GM19452 (cell line): ENCODE data around the gene TIGD3.

ENCODE experiments used
- ATAC-seq: cut with Tn5 transposase; IDR thresholded peaks from one replicate; pipeline ENCODE4 v1.9.1; 2021; ENCODE audit not compliant: unreplicated experiment

The TIGD3 gene, protein sequence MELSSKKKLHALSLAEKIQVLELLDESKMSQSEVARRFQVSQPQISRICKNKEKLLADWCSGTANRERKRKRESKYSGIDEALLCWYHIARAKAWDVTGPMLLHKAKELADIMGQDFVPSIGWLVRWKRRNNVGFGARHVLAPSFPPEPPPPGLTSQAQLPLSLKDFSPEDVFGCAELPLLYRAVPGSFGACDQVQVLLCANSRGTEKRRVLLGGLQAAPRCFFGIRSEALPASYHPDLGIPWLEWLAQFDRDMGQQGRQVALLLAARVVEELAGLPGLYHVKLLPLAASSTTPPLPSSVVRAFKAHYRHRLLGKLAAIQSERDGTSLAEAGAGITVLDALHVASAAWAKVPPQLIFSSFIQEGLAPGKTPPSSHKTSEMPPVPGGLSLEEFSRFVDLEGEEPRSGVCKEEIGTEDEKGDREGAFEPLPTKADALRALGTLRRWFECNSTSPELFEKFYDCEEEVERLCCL

DNA sequence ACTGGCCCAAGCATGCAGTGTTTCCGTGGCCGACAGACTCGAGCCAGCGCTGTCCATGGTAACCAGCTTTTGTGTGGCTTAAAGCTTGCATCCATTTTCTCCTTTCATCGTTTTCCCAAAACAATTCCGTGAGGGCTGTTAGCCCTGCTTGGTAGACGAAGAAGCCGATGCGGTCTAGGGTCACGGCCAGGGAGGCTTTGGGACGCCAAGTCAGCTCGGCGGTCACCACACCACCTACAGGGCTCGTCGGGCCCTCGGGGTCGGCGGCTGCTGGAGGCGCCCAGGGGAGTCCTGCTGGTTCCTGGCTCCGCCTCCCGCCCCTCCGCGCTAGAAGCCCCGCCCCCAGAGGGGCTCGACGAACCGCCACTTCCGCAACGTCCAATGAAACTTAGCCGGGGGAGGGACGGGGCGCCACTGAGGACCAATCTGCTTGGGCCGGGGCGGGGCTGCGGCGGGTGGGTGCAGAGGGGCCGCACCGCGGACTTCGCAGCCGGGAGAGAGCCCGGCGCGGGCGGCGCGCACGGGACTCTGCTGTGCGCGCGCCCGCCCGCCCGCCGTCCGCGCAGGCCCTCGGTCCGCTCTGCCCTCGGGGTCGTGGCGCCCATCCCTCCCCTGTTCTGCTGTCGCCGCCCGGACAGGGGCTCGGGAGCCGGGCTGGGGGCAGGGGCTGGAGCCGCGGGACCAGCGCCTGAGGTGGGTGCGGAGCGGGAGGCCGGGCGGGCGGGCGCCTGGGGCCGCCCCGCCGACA is at the start of gene TIGD3:
TIGD3 (plus strand) TSS at position 487 of the 748 bp plus-strand sequence. CDS start 1,058 bp downstream, outside the sequence.
- ATAC-seq: peak; percentile 77

DNA sequence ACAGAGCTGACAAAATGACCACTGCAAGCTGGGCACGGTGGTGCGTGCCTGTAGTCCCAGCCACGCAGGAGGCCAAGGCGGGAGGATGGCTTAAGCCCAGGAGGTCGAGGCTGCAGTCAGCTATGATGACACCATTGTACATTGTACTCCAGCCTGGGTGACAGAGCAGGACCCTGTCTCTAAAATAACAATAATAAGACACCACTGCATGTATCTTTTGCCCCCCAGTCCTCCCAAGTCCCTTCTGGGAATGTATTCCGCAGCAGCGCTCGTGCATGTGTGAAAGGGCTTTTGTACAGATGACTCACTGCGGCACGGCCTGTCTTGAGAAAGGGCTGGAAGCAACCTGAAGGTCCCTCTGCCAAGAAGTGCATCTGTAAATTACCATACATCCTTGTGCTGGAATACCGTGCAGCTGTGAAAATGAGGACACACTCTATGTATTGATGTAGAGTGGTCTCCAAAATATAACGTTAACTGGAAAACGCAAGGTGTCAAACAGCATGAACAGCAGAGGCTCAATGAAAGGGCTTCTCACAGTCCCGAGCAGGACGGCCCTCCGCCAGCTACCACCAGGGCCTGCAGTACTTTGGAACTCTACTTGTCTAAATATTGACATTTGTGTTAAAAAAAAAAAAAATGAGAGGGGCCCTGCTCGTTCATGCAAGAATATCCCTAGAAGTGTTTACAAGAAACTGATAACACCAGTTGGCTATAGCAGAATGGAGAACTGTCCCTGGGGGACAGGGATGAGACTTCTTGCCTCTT is 48.9 kb upstream of the TIGD3 start:
- no peak for ATAC-seq

DNA sequence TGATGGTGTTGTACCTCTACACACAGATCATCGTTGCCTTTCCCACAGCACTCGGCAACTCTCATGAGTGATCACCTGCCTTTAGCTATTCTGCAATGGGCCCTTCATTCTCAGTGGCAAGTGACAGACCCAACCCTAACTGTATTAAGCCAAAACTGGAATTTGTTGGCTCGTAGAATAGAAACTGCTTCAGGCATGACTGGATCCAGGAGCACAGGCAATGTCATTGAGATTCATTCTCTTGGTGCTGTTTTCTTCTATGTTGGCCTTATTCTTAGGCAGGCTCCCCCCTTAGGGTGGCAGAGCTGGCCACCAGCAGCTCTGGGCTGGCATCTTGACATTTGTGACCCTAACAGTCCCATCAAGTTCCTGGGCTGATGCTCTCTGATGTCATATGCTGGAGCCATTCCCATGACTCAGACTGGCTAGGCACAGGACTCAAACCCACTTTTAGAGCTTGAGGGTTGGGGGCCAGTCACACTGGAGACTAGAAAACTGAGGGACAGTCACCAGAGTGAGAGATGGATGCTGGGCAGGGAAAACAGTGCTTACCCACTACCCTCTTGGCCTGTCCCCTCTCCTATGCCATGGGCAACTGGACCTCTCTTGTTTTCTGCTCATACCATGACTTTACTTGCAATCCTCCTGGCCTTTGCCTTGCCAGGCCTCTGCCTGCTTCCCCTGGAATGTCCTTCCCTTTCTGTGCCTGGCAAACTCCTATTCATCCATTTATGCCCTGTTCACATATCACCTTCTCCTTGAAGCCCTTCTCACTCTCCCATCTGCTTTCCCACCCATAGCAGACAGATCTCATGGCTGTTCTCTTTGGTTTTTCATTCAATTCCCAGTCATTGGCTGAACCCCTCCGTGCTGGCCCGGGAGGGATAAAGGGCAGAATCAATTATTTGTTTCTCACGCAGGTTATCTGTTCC is 47.0 kb upstream of the TIGD3 start:
- ATAC-seq: no peak

DNA sequence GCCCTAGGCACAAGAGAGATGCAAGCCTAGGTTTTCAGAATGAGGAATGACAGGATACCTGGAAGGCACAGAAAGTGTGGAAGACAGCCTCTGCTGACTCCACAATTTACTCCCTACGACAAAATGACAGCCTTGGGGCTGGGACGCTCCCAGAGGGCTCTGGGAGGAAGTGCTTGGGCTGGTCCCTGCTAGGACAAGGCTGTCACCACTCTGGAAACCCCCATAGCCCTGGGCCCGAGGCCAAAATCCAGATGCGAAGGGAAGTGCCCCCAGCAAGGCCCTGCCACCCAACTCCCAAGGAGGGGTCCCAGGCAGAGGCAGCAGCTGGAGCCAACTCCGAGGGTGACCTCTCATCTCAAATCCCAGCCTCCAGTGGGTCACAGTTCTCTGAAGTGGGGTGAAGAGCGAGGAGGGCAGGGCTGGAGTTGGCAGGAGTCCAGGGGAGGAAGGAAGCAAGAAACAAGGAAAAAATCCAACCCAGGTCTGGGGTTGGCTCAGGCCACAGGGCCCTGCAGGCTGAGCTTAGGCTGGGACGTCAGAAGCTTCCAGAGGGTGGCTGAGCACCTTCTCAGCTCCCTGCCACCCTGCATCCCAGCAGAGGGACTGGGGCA is 46.2 kb upstream of the TIGD3 start:
- no peak for ATAC-seq

DNA sequence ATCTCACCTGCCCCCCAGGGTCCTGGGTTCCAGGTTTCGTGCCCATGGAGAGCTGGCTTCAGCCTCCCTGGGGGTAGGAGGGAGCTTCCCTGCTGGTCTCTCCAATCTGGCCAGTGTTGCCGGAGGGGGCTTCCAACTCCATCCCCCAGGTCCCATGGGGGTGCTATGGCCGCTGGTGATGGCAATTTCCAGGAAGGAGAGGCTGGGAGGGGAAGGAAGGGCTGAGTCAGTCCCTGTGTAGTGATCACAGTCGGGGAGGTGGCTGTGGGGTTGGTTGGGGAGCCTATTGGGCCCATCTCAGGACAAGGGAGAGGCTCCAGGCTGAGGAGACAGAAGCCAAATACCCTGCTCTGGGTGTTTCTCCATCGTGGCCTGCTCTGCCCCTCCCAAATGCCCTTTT is 45.5 kb upstream of the TIGD3 start:
- no peak for ATAC-seq

DNA sequence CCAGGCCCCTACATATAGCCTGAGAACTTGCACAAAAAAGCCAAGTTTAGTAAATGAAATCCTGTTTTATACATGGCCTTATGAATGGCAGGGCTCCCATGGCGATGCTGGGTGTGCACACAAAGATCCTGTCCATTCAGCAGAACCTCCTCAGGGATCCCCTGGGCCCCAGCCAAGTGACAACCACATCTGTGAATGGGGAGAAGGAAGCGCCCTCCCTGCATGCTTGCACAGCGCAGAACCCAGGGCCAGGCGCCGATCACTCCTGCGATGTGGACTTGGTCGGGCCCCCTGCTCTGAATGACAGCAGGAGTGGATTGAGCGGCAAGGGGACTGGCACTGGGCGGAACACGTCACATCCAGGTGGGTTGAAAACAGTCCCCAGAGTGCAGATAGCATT is 44.3 kb upstream of the TIGD3 start:
- ATAC-seq: no peak

DNA sequence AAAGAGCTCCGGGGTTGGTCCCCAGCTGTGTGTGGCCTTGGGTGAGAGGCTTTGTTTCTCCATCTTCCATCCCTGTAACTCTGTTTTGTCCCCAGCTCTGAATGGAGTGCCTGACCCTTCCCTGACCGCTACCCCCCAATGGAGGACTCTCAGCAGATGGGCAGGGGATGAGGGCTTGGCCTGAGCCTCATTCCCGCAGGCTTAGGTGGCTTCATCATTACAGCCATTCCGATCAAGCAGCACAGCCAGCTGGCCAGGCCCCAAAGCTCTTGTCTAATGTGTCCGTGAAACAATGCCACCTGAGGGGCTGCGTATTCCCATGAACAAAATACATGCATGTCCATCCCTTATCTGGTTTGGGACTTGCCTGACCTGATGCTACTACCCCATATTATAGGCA is 43.8 kb upstream of the TIGD3 start:
- ATAC-seq: no peak

DNA sequence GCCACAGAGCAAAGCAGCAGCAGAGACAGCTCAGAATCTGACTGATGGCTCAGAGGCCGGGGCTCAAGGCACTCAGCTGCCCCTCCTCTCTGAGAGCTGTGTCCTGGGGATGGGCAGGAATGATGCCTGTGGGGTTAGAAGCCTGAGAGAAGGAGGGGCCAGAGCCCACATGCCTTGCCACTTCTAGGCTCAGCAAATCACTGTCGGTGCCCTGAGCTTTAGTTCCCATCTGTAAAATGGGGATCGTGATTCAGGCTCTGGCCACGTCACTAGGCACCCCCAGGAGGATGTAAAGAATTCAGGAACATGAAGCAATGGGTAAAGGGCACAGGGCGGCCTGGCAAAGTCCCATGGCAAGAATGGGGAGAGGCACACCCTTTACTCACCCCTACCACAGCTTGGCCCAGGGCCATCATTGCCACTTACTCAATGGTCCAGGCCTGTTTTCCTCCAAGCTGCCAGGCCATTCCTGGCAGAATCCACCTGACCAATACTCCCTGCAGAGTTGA is 43.3 kb upstream of the TIGD3 start:
- ATAC-seq: no peak

DNA sequence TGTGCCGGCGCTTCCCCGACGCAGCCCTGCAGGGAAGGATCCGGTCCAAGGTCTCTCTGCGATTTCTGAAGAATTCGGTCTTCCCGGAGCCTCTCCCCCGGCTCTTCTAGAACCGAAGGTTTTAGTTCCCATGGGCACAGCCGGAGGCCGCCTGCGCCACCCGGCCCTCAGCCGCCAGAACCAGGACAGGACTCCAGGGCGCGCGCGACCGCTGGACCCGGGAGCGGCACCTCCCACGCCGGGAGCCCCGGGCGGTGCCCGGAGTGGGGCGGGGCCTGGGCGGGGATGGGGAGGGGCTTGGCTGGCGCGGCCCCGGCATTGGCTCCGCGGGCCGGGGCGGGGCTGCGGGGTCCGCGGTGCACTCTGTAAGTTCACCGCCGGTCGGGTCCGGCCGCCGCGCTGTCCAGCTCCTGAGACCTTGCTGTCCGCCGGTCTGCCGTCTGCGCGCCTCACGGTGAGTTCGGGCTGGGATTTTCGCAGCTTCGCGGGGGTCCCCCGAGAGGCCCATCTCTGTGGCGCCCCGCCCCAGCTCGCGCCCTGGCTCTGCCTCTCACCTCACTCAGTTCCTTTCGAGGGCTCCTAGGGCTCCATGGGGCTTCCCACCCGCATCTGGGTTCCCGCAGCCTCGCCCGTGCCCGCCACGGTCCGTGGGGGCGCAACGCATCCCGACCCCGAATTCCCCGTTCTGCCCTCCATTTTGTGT is 39.9 kb upstream of the TIGD3 start, which contains the start of gene CDC42EP2:
CDC42EP2 (plus strand) TSS at position 366 of the 703 bp plus-strand sequence. CDS start 6,033 bp downstream, outside the sequence.
- peak; percentile 59 for ATAC-seq

DNA sequence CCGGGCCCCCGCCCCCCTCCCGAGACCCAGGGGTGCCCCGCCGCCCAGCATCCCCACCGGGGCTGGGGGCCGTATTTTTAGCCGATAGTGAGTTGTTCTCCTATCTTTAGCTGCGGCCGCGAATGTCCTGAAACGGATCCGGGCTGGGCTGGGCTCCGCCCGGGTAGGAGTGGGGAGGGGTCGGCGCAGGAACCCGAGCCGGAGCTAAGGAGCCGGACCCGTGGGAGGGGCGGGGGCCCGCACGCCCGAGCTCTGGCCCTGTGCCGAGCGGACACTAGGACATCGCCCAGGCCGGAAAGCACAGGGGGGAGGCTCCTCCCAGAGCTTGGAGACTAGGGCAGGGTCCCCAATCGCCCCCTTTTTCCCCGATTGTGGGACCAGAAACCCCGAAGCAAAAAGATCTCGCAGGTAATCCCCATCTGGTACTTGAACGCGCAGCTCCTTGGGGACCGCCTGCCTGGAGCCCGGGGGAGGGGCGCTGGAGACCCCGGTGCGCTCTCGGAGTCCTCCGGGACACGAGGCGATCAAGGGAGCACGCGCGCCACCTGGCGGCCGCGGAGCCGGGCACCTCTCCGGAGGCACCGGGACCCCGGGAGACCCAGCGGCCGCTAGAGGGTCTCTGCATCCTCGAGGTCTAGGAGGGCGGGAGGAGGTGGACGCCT is 39.2 kb upstream of the TIGD3 start:
- no peak for ATAC-seq

DNA sequence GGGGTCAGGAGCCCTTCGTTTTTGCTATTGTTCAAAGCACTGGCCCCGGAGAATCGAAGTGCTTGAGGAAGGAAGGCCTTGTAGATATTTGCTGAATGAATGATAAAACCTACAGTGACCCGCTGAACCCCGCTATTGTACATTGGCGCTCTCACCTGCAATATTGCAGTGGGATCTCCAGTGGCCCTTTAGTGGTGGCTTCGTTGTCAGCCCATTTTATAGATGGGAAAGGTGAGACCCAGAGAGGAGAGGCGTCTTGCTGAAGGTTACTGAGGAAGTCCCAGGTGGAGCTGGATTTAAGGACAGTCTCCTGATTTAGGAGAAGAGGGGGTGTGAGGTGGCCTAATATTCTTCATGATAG is 38.7 kb upstream of the TIGD3 start:
- ATAC-seq: no peak

DNA sequence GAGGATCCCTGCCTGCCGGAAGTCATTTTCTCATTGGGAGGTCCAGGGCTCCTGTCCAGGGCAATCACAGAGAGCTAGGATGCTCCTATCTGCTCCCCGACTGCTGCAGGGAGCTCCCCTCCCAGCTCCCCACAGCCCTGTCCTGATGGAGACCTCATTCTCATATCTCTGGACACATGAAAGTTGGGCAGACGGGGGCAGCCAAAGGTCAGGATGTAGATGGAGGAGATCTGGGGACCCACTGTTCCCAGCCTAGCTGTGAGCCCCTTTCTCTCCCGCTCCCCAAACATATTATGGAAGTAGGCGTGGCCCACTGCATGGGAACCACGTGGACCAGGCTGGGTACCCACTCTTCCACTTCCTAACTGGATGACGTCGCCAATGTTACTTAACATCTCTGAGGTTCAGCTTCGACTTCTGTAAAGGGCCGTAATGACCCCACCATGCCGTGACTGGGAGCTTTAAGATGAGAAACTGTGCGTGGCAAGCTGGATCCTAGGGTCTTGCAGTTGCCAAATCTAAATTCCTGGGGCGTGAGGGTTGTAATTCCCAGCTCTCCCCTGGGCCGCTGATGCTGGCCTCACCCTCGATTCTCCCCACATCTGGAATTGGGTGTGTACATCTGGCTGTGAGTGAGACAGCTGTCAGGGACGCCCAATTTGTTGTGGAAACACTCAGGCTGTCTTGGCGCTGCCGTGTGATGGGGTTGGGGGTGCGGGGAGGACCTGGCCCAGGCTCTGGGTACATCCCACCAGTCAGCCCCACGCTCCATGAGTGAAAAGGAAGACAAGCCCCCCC is 38.1 kb upstream of the TIGD3 start:
- ATAC-seq: no peak

DNA sequence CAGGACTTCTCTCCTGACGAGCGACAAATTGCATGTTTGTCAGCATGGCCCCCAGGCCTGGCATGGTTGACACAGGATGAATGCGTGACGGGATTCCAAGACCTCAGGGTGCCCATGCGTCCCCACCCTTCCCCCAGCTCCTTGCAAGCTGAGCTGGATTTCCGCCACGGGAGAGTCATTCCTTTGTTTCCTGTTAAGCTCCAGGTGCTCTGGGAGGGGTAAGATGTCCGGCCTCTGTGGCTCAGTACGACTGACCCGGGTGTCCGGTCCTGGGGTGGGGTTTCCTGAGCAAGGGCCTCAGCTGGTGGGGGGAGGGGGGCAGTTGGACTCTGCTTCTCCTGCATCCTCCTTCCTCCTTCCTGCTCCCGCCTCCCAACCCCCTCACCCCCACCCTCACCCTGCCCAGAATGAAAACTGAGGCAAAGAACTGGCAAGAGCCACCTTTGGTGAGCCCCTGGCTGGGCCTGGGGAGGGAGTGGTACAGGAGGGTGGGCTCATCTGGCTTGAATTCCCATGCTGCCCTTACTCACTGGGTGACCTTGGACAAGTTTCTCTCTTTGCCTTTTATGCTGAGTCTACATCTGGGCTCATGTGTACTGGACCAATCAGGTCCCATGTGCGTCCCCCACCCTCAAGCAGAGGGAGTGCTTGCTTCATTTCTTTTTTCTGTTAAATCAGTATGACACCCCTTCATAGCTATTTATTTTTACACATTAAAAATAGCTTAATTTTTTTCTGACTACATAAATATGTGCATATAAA is 37.3 kb upstream of the TIGD3 start:
- no peak for ATAC-seq

DNA sequence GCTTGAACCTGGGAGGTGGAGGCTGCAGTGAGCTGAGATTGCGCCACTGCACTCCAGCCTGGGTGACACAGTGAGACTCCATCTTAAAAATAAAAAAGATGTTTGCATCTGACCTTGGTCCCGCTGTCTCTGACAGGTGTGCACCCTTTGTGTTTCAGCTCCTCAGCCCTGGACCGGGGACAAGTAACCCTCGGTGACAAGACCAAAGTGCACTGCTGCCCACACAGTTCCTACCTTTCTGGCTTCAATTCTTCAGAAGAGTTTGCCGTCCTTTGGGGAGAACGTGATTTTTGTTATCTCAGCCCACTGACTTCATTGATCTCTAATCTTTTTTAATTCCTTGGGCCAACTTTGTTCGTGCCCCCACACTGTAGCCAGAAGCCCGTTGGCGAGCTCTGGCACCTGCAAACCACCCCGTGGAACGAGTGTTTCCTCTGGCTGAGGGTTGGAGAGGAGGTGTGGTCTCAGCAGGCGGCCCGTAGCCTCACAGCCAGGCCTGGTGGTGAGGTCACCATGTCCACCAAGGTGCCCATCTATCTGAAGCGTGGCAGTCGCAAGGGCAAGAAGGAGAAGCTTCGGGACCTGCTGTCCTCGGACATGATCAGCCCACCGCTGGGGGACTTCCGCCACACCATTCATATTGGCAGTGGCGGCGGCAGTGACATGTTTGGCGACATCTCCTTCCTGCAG is 34.0 kb upstream of the TIGD3 start:
- no peak for ATAC-seq

DNA sequence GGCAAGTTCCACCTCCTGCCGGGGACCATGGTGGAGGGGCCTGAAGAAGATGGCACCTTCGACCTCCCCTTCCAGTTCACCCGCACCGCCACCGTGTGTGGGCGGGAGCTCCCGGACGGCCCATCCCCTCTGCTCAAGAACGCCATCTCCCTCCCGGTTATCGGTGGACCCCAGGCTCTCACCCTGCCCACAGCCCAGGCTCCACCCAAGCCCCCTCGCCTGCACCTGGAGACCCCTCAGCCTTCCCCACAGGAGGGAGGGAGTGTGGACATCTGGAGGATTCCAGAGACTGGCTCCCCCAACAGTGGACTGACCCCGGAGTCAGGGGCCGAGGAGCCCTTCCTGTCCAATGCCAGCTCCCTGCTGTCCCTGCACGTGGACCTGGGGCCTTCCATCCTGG is 33.5 kb upstream of the TIGD3 start:
- no peak for ATAC-seq

DNA sequence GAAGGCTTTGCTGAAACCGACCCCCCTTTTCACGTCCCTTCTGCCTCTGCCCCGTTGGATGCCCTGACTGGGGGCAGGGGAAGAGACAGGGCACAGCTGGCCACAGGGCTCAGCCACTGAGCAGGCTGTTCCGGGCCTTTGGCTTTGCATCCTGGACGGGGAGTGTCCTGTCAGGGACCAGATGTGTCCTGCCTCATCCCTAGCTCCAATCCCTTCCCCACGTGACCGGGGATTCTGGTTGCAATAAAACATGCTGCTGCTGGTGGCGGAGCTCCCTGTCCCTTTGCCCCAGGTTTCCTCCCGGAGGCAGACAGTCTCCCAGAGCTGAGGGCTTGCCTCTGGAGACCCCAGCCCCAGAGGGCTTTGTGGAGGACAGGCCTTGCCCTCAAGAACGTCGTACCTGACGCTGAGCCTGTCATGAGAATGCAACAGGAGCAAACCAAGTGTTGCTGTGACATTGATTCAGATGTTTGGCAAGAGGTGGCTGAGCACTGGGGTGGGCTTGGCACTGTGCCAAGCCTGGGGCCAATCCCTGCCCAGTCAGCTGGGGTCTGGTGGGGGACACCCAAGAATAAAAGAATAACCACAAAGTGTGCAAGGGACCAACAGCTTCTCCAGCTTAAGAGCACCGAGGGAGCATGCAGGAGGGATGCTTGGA is 32.6 kb upstream of the TIGD3 start:
- no peak for ATAC-seq
